GM18505 (cell line): ENCODE measurements around the gene SH3RF2.
"Not testable (repeated sequence)": the region's sequence is repeated elsewhere in the genome, so short reads cannot be mapped to it uniquely, and the experiment has no call there.

Source experiments
- ATAC-seq: cut with Tn5 transposase; IDR thresholded peaks from one replicate; pipeline ENCODE4 v1.9.1; 2021; ENCODE audit not compliant: unreplicated experiment
- POLR2A ChIP-seq: IDR thresholded peaks from 4 replicates; pipeline ENCODE4 v1.6.1; 2011; ENCODE audit warnings: borderline replicate concordance; ENCODE audit not compliant: insufficient read depth, insufficient read length; ENCODE audit errors: extremely low read depth

The SH3RF2 gene

GRCh38 chr5:146089287-146089686 lies 152.9 kb downstream of the SH3RF2 start:
- TF ChIP-seq POLR2A: no peak

DNA sequence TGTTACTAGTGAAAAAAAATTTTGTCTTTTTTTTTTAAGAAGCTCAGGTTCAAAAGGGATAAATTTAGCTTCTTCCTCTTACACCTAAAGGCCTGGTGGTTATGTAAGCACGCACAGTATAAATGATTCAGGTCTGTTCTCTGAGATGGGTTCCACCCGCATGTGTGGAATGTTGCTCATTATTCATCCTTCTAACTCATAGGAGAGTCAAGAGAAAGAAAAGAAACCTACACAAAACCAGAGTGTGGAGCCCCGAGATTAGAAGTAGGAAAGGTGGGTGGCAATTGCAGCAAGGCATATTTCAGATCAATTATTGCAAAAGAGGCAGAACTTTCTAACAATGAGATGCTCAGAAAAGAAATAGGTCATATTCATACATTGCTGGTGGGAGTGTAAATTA lies 155.5 kb downstream of the SH3RF2 start:
- no peak for TF ChIP-seq POLR2A
- ATAC-seq: no peak

More at GRCh38 chr5:146089287-146089686, 152.9 kb downstream of the SH3RF2 start:
- ATAC-seq: no peak

GRCh38 chr5:146098047-146098446 lies 161.7 kb downstream of the SH3RF2 start:
- no peak for TF ChIP-seq POLR2A
- no peak for ATAC-seq

DNA sequence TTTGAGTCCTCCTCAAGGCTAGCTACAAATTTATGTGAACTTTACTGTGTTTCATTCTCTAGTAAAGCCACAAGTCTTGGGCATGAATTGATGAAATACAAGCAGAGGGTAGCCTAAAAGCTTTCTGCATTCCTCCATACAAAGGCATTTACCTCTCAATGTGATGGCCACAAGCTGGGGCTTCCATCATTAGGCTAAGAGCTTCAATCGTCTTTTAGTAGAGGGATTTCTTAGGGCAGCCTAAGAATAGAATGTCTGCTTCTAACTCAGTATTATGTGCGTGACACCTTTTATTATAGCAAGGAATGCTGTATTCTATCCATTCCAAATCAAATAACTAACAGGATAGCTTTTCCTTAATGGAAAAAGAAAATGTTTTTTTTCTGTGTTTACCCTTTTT lies 165.3 kb downstream of the SH3RF2 start:
- no peak for ATAC-seq
- no peak for TF ChIP-seq POLR2A

GRCh38 chr5:146103594-146103993 lies 167.2 kb downstream of the SH3RF2 start:
- ATAC-seq: no peak
- TF ChIP-seq POLR2A: no peak

DNA sequence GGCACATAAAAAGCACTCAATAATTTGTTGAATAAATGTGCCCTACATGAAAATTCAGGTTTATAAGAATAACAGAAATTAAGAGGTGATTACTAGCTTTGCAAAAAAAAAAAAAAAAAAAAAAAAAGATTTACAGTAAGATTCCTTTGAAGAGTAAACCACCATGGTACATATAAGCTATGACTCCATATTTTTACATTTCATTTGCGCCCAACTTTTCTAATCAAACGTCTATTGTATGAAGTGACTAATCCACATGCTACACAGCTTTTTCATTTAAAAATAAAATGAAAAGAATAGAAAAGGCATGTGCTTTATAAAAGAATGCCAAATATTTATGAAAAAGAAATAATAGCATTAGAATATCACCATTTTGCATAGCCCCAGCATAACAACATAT lies 169.1 kb downstream of the SH3RF2 start, which contains the start of gene PLAC8L1:
Gene PLAC8L1 (minus strand): TSS at position 101 of the 400 bp plus-strand sequence. CDS start 1,266 bp downstream, outside the sequence.
- TF ChIP-seq POLR2A: no peak
- ATAC-seq: no peak

- TF ChIP-seq POLR2A: no peak
Observed at GRCh38 chr5:146107901-146108300, 171.5 kb downstream of the SH3RF2 start.

DNA sequence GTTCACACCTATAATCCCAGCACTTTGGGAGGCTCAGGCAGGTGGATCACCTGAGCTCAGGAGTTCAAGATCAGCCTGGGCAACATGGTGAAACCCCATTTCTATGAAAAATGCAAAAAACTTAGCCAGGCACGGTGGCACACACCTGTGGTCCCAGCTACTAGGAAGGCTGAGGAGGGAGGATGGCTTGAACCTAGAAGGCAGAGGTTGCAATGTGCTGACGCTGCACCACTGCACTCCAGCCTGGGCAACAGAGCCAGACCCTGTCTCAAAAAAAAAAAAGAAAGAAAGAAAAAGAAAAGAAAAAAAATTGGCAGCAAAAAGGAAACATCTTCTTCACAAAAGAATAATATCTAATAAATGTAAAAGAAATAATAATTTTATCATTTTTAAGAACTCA lies 172.5 kb downstream of the SH3RF2 start:
- not testable (repeated sequence) for ATAC-seq

More at GRCh38 chr5:146107901-146108300, 171.5 kb downstream of the SH3RF2 start:
- ATAC-seq: no peak

- no peak for ATAC-seq
- TF ChIP-seq POLR2A: no peak
Observed at GRCh38 chr5:146109379-146109778, 173.0 kb downstream of the SH3RF2 start.

DNA sequence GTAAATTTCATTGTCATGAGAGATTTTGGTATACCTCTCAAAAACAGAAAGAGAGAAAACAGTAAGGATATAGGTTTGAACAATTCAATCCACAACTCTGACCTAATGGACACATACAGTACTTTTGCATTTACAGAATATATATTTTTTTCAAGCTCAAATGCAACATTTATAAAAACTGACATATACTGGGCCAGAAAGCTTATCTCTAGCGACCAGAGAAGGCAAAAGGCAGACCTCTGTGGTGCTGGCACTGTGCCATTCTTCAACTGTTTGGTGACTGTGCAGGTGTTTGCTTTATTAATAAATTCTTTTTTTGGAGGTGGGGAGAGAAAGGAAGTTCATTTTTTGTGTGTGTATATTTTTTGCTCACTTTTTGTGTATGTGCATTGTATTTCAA lies 175.0 kb downstream of the SH3RF2 start:
- ATAC-seq: no peak
- no peak for TF ChIP-seq POLR2A

- ATAC-seq: no peak
- no peak for TF ChIP-seq POLR2A
Observed at GRCh38 chr5:146112476-146112875, 176.1 kb downstream of the SH3RF2 start.
